SJSA1 (cell line): ENCODE data around the gene MARCHF2. TPM values are rescaled to one million over a fixed set of nuclear protein-coding genes. Genes with fewer than 3 reads are reported as not detected.

ENCODE experiments used
- DNase-seq, 2 experiments: peaks; one replicate each; pipeline ENCODE4 v3.0.0-alpha.2; 2015 to 2020; ENCODE audit warnings: low spot score in 2 of 2, low read depth in 1 of 2
- H3K27ac ChIP-seq: fragments of 250-450 bp; sonication (Bioruptor Pico); 2 replicates; pipeline ENCODE4 v1.5.1; 2020; ENCODE audit warnings: mild to moderate bottlenecking, moderate library complexity
- H3K27me3 ChIP-seq: fragments of 250-450 bp; sonication (Bioruptor Pico); replicated peaks from 2 replicates; pipeline ENCODE4 v1.5.1; 2020; ENCODE audit warnings: mild to moderate bottlenecking, moderate library complexity
- H3K36me3 ChIP-seq: fragments of 250-450 bp; sonication (Bioruptor Pico); 2 replicates; pipeline ENCODE4 v1.5.1; 2020; ENCODE audit warnings: mild to moderate bottlenecking
- H3K4me1 ChIP-seq: fragments of 250-450 bp; sonication (Bioruptor Pico); replicated peaks from 2 replicates; pipeline ENCODE4 v1.6.1; 2021; ENCODE audit warnings: mild to moderate bottlenecking
- H3K4me3 ChIP-seq: fragments of 250-450 bp; sonication (Bioruptor Pico); 2 replicates; pipeline ENCODE4 v1.5.1; 2020; ENCODE audit warnings: mild to moderate bottlenecking
- H3K9me3 ChIP-seq: fragments of 250-450 bp; sonication (Bioruptor Pico); replicated peaks from 2 replicates; pipeline ENCODE4 v1.5.1; 2020; ENCODE audit warnings: mild to moderate bottlenecking
- total RNA-seq: library from RNA; depleted of rRNA; stranded (reverse); fragments of >200 nt; shearing (Covaris generic); gene quantifications from 2 replicates; pipeline ENCODE4 v1.2.3, GENCODE V29; 2014

Gene MARCHF2
- total RNA-seq, 1 experiment from 2014 or later = 37.9 TPM

- Histone ChIP-seq H3K4me3 (no peak overlapping the region), H3K4me1 (no peaks in the 10 kb centered on the region), H3K36me3 (peaks cover 87% of the 10 kb centered on the region), H3K27ac (no peak overlapping the region), H3K9me3 (no peaks in the 10 kb centered on the region), H3K27me3 (no peaks in the 10 kb centered on the region)
- no peak for DNase-seq
Observed at GRCh38 chr19:8476524-8476923, 63.4 kb downstream of the MARCHF2 start.

- DNase-seq = no peak
- Histone ChIP-seq H3K27ac (no peak overlapping the region), H3K27me3 (no peaks in the 10 kb centered on the region), H3K4me1 (no peaks in the 10 kb centered on the region), H3K9me3 (no peaks in the 10 kb centered on the region), H3K36me3 (peaks cover 85% of the 10 kb centered on the region), H3K4me3 (no peak overlapping the region)
Observed at GRCh38 chr19:8477889-8478288, 64.8 kb downstream of the MARCHF2 start.

- Histone ChIP-seq H3K4me1 (no peaks in the 10 kb centered on the region), H3K4me3 (no peak overlapping the region), H3K36me3 (peaks cover 85% of the 10 kb centered on the region), H3K27me3 (no peaks in the 10 kb centered on the region), H3K9me3 (no peaks in the 10 kb centered on the region), H3K27ac (no peak overlapping the region)
- no peak for DNase-seq
Observed at GRCh38 chr19:8478598-8478997, 65.5 kb downstream of the MARCHF2 start.

- H3K4me1 ChIP-seq = no peaks in the 10 kb centered on the region
- no peaks in the 10 kb centered on the region for H3K27me3 ChIP-seq
- H3K9me3 ChIP-seq = no peaks in the 10 kb centered on the region
- no peak overlapping the region for H3K27ac ChIP-seq
- no peak for DNase-seq
- H3K36me3 ChIP-seq = peaks cover 85% of the 10 kb centered on the region
- no peak overlapping the region for H3K4me3 ChIP-seq
Observed at GRCh38 chr19:8481201-8481600, 68.1 kb downstream of the MARCHF2 start.

GRCh38 chr19:8481616-8482015, 68.5 kb downstream of the MARCHF2 start:
- no peak overlapping the region for H3K27ac ChIP-seq

GRCh38 chr19:8482696-8483095, 69.6 kb downstream of the MARCHF2 start:
- H3K4me1 ChIP-seq = no peaks in the 10 kb centered on the region
- no peak overlapping the region for H3K4me3 ChIP-seq
- H3K9me3 ChIP-seq = no peaks in the 10 kb centered on the region
- H3K27ac ChIP-seq = no peak overlapping the region
- H3K36me3 ChIP-seq = peaks cover 90% of the 10 kb centered on the region
- no peaks in the 10 kb centered on the region for H3K27me3 ChIP-seq
- no peak for DNase-seq

More at GRCh38 chr19:8481616-8482015, 68.5 kb downstream of the MARCHF2 start:
- Histone ChIP-seq H3K4me1 (no peaks in the 10 kb centered on the region), H3K27me3 (no peaks in the 10 kb centered on the region), H3K36me3 (peaks cover 86% of the 10 kb centered on the region), H3K4me3 (no peak overlapping the region), H3K9me3 (no peaks in the 10 kb centered on the region)
- no peak for DNase-seq

- no peaks in the 10 kb centered on the region for H3K4me1 ChIP-seq
- H3K36me3 ChIP-seq = peaks cover 90% of the 10 kb centered on the region
- no peak overlapping the region for H3K27ac ChIP-seq
- no peaks in the 10 kb centered on the region for H3K9me3 ChIP-seq
- H3K27me3 ChIP-seq = no peaks in the 10 kb centered on the region
- no peak for DNase-seq
- H3K4me3 ChIP-seq = no peak overlapping the region
Observed at GRCh38 chr19:8483165-8483564, 70.1 kb downstream of the MARCHF2 start.

- Histone ChIP-seq H3K9me3 (no peaks in the 10 kb centered on the region), H3K4me3 (no peak overlapping the region), H3K4me1 (no peaks in the 10 kb centered on the region), H3K36me3 (peaks cover 89% of the 10 kb centered on the region), H3K27me3 (no peaks in the 10 kb centered on the region), H3K27ac (no peak overlapping the region)
- no peak for DNase-seq
Observed at GRCh38 chr19:8484331-8484894, 71.3 kb downstream of the MARCHF2 start.

- H3K27ac ChIP-seq = no peak overlapping the region
- peaks cover 89% of the 10 kb centered on the region for H3K36me3 ChIP-seq
- H3K9me3 ChIP-seq = no peaks in the 10 kb centered on the region
- H3K27me3 ChIP-seq = no peaks in the 10 kb centered on the region
- no peak overlapping the region for H3K4me3 ChIP-seq
- no peak for DNase-seq
- no peaks in the 10 kb centered on the region for H3K4me1 ChIP-seq
Observed at GRCh38 chr19:8485561-8486371, 72.7 kb downstream of the MARCHF2 start.

GRCh38 chr19:8486661-8487136, 73.6 kb downstream of the MARCHF2 start:
- Histone ChIP-seq H3K4me3 (no peak overlapping the region), H3K4me1 (no peaks in the 10 kb centered on the region), H3K27ac (no peak overlapping the region), H3K36me3 (peaks cover 80% of the 10 kb centered on the region), H3K9me3 (no peaks in the 10 kb centered on the region), H3K27me3 (no peaks in the 10 kb centered on the region)
- no peak for DNase-seq

- Histone ChIP-seq H3K4me1 (no peaks in the 10 kb centered on the region), H3K36me3 (peaks cover 75% of the 10 kb centered on the region), H3K9me3 (no peaks in the 10 kb centered on the region), H3K27me3 (no peaks in the 10 kb centered on the region), H3K4me3 (no peak overlapping the region), H3K27ac (no peak overlapping the region)
- DNase-seq = no peak
Observed at GRCh38 chr19:8487137-8487851, 74.2 kb downstream of the MARCHF2 start.

- no peak for DNase-seq
- Histone ChIP-seq H3K27me3 (no peaks in the 10 kb centered on the region), H3K4me1 (no peaks in the 10 kb centered on the region), H3K9me3 (no peaks in the 10 kb centered on the region), H3K4me3 (no peak overlapping the region), H3K36me3 (peaks cover 65% of the 10 kb centered on the region), H3K27ac (no peak overlapping the region)
Observed at GRCh38 chr19:8488365-8488764, 75.3 kb downstream of the MARCHF2 start.
